Activated naive CD4-positive, alpha-beta T cell treated with Interleukin-2 at 50 U/mL for 16 hours (primary cell): ENCODE measurements around the gene USP8.
"Not testable (repeated sequence)": the region's sequence is repeated elsewhere in the genome, so short reads cannot be mapped to it uniquely, and the experiment has no call there.

Source experiments
- DNase-seq: peaks from one replicate; pipeline ENCODE4 v3.0.0-alpha.2; 2020

The USP8 gene

DNA sequence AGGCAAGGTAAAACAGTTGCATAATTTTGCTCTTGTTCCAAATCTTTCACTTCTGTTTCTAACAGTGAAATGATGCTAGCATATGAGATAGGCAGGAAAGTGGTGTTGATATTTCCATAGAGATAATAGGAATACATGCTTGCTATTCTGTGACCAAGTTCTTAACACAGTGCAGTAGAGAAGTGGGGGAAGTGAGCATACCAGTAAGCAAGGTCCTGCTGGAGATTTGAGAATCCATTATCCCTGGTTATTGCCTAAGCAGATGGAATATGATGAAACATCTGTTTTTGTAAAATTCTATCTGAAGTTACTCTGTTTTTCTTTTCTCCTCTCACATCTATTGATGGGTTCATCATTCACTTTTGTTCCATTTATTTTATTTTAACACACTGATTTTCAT, 28.7 kb downstream of the USP8 start:
- DNase-seq: no peak

DNA sequence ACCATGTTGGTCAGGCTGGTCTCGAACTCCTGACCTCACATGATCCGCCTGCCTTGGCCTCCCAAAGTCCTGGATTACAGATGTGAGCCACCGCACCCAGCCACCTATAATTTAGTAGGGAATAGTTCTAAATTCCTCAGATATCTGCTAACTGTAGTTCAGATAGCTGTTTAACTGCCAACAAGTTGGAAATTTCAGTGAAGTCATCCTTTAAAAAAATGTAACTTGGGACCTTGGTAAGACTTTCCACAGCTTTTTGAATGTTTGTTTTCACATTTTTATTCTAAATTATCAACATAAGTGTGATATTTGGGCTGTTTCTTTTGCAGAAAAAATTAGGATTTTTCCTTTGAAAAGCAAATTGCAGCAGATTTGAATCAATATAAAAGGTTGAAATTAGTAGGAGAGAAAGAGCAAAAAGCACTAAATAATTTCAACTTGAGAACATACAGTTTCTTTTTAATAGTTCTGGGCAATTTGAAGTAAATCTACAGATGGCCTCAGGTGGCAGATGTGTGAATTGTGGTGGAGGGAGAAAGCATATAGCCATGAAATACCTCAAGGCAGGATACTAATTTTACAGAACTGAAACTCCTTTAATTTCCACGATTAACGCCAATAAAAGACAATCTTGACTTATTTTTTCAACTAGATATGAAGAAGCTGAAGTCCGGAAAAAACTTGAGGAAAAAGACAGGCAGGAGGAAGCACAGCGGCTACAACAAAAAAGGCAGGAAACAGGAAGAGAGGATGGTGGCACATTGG, 34.3 kb downstream of the USP8 start:
- no peak for DNase-seq

DNA sequence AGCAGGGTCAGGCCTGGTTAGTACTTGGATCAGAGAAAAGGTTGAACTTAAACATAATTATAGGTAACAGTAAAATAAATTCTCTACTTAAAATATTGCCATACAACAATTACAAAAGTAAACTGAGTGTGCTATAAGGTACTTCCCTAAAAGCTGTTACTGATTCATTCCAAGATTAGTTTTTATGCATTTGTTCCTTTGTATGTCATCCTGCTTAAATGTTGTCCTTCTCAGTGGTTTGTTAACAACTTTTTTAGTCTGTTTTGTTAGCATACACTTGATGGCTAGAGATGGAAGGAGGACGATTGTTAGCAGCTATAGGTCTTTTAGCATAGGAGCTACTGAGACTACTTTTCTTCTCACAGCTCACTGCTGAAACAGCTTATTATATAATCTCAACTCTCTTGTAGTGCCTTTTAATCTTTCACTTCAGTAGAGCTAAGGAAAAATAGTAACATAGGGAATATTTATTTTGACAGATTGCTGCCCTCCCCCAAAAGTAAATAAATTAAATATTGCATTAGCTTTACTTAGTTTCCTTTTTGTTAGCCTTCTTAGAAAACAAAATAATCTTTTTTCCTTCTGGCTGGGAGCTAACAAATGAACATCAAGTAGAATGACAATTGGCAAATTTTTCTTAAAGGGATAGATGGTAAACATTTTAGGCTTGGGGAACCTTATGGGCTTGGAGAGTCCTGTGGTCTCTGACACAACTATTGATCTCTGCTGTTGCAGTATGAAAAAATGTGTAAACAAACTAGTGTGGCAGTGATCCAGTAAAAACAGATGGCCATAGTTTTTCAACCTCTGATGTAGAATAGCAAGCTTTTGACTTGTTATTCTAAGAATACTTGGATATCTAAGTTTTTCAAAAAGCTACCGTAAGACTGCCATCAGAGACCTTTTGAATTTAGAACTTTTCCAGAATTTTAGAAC, 39.5 kb downstream of the USP8 start:
- DNase-seq: no peak

DNA sequence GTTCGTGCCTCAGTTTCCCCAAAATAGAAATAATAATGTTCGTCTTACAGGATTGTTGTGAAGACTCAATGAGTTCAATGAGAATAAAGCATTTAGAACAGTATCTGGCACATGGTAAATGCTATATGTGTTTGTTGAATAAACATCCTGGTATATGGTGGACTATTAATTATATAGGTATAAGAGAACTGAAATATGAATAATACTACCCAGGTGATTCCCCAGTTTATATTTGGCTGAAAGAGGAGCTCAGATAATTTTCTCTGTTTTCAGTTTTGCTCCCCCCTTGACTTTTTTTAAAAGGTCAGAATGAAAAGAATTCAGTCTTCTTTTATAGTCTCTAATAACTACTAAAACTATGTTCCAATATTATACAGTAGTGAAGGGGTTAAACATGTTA, 46.9 kb downstream of the USP8 start:
- DNase-seq: no peak

DNA sequence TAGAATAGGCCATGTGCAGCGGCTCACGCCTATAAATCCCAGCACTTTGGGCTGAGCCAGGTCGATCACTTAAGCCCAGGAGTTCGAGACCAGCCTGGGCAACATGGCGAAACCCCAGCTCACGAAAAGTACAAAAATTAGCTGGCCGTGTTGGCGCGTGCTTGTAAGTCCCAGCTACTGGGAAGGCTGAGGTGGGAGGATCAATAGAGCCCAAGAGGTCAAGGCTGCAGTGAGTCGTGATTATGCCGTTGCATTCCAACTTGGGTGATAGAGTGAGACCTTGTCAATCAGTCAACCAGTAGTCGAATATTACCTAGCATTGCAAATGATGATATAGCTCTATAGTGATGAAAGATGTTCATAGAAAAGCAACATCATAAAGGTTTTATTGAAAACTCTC, 51.9 kb downstream of the USP8 start:
- no peak for DNase-seq

DNA sequence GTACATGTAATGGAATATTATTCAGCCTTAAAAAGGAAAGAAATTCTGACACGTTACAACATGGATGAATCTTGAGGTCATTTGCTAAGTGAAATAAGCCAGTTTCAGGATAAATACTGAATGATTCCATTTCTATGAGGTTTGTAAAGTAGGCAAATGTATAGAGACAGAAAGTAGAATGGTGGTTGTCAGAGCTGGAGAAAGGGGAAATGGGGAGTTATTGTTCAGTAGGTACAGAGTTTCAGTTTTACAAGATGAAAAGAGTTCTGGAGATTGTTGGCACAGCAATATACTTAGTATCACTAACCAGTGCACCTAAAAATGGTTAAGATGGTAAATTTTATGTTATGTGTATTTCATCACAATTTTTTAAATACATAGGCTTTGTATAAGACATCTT, 60.6 kb downstream of the USP8 start:
- no peak for DNase-seq

DNA sequence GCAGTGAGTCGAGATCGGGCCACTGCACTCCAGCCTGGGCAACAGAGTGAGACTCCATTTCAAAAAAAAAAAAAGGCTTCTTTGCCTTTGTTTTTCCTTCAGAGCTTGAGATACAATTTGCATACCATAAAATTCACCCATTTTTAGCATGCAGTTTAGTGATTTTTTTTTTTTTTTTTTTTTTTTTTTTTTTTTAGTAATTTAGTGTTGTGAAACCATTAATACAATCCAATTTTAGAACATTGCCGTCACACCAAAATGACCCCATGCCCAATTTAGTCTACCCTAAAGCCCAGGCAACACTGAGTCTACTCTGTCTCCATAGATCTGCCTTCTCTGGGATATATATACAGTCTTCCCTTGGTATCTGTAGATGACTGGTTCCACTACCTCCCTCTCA, 61.2 kb downstream of the USP8 start:
- no peak for DNase-seq

DNA sequence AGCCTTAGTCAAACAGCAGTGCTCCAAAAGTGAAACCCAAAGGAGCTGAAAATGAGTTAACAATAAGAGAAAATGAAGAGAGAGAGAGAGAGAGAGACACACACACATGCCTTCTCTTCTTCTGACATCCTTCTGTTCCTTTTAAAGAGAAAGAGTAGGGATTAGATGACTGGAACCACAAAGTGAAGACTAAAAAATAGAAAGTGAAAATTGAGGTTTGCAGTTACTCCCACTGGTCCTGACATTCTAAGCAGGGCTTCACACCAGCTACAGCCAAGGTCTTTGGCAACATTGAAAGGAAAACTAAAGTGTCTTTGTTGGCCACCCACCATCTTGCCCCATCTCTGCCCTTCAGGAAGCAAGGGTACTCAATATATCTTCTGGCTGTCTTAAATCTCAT, 63.1 kb downstream of the USP8 start:
- no peak for DNase-seq

DNA sequence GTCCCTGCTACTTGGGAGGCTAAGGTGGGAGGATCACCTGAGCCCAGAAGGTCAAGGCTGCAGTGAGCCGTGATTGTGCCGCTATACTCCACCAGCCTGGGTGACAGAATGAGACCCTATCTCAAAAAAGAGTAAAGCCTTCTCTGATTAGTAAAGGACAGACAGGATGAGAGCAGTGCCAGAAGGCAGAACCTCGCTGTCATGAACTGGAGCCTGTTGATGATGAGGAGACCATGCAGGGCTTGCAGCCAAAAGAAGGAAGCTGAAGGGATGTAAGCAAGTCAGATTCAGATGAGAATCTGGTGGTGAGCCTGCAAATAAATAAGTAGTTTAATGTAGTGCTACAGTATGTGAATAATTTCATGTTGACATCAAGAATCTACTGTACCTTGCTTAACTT, 69.4 kb downstream of the USP8 start:
- DNase-seq: no peak

DNA sequence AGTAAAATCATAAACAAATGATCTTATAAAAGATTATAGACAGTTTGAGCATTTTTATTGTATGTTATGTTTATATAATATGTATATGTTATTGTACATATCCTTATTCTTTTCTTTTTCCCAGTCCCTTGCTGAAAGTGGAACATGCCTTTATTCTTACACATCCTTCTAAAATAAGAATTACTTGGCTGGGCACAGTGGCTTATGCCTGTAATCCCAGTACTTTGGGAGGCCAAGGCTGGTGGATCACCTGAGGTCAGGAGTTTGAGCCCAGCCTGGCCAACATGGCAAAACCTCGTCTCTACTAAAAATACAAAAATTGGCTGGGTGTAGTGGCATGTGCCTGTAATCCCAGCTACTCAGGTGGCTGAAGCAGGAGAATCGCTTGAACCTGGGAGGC, 70.3 kb downstream of the USP8 start:
- not testable (repeated sequence) for DNase-seq

DNA sequence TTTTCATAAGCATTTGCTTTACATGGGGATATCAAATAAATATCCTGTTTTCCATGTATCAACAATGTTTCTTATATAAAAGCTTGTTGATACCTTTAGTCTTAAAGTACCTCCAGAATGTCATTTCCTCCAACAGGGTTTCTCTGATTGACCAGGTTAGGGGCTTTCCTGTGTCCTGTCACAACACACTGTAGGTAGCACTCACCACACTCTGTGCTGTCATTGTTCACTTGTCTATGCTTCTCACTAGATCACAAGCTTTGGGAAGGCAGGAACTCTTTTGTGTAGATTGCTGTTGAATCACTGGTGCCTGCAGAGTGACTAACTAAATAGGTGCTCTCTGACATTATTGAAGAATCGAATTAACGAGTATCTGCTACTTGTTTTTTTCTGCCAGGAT, 72.5 kb downstream of the USP8 start:
- no peak for DNase-seq

DNA sequence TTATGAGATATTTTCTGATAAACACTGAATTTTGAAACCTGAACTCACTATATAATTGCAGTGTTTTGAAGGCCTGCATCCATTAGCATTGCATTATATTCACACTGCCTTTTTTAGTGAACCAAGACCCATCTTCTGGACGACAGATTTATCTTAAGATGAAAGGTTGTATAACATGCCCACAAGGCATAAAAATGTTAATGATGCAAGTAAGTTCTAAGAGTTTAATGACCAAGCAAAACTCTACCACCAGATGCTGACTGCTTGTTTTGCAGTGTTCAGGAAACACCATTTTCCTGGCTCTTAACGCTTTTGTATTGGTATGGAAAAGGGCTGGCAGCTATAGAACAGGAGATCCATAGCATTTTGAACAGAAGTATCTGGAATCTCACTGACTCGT, 76.1 kb downstream of the USP8 start:
- DNase-seq: no peak

DNA sequence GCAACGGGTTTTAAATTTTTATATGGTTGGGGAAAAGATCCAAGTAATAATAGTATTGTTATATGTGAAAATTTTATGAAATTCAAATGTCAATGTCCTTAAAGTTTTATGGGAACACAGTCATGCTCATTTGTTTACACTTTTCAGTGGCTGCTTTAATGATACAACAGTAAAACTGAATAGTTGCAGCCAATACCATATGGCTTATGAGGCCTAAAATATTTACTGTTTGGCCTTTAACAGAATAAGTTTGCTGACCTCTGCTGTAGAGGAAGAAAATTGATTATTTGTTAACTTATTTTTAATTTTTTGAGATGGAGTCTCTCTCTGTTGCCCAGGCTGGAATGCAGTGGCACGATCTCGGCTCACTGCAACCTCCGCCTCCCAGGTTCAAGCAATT, 77.6 kb downstream of the USP8 start:
- DNase-seq: no peak

DNA sequence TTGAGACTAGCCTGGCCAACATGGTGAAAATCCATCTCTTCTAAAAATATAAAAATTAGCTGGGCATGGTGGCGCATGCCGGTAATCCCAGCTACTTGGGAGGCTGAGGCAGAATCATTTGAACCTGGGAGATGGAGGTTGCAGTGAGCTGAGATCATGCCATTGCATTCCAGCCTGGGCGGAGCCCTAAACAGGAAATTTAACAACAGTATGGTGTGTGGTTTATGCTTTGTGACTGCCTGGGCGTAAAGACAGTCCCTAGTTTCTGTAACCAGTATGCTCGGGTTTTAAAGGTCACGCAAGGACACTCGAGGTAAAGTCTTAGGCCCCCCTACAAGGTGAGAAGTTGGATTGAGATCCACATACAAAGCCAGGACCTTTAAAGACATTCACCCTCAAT, 78.9 kb downstream of the USP8 start:
- no peak for DNase-seq

DNA sequence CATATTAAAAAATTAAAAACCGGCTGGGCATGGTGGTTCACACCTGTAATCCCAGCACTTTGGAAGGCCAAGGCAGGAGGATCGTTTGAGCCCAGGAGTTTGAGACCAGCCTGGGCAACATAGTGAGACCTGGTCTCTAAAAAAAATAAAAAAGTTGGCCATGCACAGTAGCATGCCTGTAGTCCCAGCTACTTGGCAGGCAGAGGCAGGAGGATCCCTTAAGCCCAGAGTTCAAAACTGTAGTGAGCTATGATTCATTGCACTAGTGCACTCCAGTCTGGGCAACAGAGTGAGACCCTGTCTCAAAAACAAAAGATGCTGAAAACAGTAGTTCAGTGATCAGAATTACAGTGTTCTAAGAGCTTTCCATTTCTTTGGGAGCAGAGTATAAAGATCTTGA, 81.5 kb downstream of the USP8 start:
- not testable (repeated sequence) for DNase-seq

DNA sequence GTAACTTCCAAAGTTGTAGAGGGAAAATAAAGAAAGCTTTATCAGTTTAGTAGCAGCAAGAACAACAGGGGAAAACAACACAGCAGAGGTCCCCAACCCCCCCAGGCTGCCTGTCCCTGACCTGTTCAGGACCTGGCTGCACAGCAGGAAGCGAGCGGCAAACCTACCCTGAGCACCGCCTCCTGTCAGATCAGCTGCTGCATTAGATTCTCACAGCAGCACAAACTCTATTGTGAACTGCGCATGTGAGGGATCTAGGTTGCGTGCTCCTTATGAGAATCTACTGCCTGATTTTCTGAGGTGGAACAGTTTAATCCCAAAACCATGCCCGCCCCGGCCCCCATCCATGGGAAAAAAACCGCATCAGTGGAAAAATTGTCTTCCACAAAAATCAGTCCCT, 81.9 kb downstream of the USP8 start:
- no peak for DNase-seq

DNA sequence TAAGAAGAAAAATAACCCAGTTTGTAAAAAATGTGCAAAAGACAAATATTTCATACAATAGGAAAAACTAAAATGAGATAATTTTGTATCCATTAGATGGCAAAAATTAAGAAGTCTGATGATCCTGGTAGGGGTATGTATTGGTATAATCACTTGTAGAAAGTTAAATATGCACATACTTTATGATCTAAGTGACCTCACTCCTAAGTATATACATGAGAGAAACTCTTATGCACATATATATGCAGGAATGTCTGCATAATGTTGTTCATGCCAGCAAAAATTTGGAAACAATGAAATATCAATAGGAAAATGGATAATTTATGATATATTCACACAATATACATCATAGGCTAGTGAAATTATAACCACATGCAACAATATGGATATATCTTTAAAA, 88.8 kb downstream of the USP8 start:
- no peak for DNase-seq

DNA sequence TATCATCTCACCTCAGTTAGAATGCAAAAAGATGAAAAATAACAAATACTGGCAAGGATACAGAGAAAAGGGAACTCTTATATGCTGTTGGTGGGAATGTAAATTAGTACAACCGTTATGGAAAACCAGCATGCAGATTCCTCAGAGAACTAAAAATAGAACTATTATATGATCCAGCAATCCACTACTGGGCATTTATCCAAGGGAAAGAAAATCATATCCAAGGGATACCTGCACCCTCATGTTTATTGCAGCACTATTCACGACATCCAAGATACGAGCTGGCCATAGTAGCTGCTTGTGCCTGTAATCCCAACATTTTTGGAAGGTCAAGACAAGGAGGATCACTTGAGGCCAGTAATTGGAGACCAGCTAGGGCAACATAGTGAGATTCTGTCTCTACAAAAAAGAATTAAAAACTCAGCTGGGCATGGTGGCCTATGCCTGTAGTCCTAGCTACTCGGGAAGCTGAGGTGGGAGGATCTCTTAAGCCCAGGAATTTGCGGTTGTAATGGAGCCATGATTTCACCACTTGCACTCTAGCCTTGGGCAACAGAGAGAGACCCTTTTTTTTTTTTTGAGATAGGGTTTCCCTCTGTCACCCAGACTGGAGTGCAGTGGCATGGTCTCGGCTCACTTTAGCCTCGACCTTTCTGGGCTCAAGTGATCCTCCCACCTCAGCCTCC, 95.7 kb downstream of the USP8 start:
- DNase-seq: no peak

DNA sequence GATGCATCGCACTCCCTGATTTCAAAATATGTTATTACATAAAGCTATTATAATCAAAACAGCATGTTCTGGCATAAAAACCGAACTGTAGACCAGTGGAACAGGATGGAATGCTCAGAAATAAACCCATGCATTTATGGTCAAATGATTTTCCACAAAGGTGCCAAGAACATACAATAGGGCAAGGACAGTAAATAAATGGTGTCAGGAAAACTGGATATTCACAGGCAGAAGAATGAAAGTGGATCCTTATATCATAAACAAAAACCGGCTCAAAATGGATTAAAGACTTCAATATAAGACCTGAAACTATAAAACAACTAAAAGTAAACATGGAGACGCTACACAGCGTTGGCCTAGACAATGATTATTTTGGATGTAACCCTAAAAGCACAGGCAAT, 99.6 kb downstream of the USP8 start:
- no peak for DNase-seq

DNA sequence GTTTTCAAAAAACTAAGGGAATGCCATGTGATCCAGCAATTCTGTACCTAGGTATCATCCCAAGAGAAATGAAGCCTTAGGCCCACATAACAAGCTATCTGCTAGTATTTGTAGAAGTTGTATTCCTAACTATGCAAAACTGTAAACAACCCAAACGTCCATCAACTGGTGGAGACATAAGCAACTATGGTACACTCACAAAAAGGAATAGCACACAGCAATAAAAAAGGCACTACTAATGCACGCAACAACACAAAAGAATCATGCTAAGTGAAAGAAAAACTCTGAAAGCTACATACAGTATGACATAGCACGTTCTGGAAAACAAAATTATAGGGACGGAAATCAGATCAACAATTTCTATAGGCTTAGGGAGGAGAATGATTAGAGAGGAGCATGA, 107.0 kb downstream of the USP8 start:
- no peak for DNase-seq

DNA sequence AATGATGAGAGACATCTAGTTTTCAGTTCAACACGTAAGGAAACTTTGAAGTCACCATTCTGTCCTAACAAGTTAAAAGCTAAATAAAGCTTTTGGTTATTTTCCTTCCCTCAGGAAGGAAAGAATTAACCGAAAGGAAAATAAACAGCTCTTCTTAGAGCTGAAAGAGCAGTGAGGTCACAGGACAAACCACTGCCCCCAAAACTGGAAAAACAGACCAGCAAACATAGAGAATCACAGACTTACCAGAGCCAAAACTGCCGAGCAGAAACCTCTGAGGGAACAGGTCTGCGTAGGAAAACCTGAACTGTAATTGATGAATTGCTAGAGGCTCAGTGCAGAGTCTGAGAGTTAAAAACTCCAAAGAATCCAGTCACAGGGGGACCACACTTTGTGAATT, 107.6 kb downstream of the USP8 start:
- DNase-seq: no peak

DNA sequence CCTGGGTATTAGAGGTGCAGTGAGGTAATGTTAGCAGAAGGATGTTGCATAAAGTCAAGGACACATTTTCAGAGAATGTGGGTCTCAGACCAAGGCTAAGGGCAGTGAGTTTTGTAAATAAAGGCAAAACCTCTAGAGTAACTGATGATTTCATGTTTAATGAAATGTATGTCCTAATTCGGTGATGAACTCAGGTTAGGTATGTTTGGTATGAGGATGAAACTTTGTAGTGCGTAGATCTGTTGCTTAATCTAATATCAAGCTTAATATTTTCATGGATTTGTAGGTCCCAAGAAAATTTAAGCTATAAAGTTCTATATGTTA, 118.6 kb downstream of the USP8 start:
- DNase-seq: no peak

DNA sequence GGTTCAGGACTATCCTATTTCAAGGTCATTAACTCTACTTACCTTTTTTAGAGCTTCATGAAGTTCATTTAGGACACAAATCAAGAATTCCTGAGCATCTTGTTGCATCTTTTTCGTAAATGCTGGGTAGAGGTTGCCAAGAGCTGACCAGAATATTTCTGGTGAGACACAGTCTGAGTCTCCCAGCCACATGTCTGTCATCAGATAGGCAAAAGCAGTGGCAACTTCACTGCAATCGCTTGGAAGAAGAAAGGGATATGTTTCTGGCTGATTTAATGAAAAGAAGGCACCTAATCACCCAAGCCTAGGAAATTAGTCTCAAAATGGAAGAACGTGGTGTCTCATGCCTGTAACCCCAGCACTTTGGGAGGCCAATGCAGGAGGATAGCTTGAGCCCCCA, 119.4 kb downstream of the USP8 start:
- DNase-seq: no peak

DNA sequence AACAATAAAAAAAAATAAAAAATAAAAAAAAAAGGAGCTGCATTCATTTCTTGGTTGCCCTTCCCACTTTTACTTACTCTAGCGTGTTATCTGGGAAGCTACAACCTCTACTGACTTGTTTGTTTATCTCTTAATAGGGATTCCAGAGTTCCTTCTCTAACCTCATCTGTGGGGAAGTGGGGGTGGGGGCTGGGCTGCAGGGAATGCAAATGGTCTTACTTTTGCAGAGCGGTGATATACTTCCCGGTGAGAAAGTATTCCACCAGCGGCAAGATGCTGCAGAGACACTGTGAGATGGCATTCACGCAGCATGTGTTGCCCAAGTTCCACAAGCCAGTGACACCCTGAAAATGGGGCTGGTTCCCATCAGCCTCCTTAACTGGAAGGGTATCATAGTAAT, 120.2 kb downstream of the USP8 start:
- no peak for DNase-seq
